ENCODE results near the gene TARBP2.

The TARBP2 gene, protein sequence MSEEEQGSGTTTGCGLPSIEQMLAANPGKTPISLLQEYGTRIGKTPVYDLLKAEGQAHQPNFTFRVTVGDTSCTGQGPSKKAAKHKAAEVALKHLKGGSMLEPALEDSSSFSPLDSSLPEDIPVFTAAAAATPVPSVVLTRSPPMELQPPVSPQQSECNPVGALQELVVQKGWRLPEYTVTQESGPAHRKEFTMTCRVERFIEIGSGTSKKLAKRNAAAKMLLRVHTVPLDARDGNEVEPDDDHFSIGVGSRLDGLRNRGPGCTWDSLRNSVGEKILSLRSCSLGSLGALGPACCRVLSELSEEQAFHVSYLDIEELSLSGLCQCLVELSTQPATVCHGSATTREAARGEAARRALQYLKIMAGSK

DNA sequence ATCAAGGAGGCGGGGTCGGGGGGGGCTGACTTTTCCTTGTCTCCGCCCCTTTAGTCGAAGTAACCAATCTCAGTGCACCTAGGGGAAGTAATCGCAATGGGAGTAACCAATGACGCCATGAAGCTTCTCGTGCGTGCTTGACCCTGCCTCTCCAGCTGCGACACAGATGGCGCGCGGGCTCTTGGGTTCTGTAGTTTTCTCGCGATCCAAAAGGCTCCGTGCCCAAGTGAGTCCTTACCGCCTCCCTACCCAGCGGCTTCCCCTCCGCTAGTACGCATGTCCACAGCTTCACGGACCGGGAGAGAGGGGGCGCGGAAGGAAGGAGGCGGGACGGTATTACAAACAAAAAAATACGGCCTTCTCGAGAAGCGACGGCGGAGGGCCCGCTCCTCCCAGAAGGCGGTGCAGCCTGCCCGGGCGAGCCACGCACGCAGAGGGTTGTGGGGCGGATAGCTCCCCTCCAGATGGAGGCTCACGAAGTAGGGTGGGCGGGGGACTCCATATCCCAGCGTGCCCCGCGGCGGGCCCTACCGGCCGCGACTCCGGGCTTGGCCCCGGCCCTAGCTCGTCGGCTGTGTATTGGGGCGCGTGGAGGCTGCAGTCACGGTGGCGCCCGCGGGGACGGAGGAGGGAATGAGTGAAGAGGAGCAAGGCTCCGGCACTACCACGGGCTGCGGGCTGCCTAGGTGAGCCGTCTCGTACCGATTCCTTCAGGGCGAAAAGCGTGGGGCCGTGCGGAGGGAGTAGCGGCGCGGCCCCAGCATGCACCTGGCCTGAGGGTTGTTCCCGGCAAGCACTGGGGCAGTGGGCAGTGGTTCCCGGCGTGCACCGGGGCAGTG lies at the start of gene TARBP2:
Gene TARBP2 (plus strand): TSS at position 508 of the 839 bp plus-strand sequence. CDS start 126 bp downstream, at position 634.
- peak; percentile 96 to 100 (median 98) for DNase-seq
- intact Hi-C loops (cut with DNase I) = loop anchor here (2.0 kb wide), 1 partner anchor 48 kb away; the partner anchor contains the start of gene PCBP2

DNA sequence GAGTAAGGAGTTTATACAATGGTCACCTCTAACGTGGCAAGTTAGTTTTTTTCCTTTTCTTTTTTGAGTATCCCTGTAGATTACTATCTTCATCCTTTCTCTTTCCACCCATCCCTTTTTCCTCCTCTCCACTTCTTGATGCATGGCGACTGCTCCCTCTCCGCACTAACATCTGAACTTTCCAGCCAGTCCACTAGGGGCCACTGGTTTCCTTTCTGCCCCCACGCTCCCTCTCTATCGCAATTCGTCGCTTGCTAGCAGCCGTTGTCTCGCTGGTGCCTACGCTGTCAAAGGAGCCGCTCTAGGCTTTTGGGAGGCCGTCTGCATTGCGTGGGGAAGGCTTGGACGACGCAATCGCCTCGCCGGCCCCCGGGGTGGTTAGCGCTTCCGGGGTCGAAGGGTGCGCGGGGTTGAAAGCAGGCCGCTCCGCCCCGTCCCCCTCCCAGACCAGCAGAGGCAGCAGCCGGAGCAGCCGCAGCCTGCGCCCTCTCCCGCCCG lies 49.4 kb upstream of the TARBP2 start, which contains the start of gene PCBP2:
Gene PCBP2 (plus strand): TSS at position 442 of the 498 bp plus-strand sequence. CDS start 2,699 bp downstream, outside the sequence.
- intact Hi-C loops (cut with DNase I) = loop anchor here (2.0 kb wide), 1 partner anchor 49 kb away; the partner anchor contains the start of gene TARBP2
- DNase-seq = peak; percentile 97 to 100 (median 99)

DNA sequence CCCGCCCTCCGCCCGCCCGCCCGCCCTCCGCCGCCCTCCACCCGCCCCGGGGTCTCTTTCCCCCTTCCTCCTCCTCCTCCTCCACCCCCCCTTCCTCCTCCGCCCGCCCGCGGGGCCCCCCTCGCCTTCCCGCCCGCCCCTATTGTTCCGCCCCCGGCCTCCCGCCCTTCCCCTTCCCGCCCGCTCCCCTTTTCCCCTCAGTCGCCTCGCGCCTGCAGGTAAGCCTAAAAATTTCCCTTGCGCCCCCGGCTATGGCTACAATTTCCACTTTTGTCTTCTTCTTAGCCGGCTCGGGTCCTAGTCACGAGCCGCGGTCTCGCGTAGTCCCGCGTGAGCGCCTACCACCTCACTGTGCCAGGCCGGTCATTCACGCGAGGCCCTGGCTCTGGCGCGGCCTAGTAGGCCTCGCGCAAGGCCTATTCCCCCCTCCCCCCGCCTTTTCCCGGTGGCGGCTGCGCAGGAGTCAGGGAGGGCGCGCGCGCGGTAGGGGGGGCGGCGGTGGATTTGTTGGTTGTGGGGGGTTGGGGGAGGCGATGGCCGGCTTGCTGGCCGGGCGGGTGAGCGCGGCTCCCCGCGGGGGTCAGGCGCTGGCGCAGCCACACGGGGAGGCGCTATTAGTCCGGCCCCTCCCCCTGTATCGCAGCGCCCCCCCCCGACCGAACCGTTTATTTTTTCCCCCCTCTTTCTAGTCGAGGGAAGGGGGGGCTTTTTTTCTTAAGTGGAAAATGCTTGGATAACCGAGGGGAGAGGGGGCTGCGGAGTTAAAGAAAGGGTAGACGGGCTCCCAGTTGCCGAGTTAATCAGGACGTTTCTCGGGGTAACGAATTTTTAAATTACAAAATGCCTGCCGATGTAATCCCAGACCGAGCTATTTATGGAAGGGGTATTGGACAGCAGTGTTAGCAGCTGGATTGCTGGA lies 48.7 kb upstream of the TARBP2 start:
- intact Hi-C loops (cut with DNase I) = loop anchor here (2.0 kb wide), 1 partner anchor 48 kb away; the partner anchor contains the start of gene TARBP2
- peak; percentile 73 to 97 (median 81) for DNase-seq

DNA sequence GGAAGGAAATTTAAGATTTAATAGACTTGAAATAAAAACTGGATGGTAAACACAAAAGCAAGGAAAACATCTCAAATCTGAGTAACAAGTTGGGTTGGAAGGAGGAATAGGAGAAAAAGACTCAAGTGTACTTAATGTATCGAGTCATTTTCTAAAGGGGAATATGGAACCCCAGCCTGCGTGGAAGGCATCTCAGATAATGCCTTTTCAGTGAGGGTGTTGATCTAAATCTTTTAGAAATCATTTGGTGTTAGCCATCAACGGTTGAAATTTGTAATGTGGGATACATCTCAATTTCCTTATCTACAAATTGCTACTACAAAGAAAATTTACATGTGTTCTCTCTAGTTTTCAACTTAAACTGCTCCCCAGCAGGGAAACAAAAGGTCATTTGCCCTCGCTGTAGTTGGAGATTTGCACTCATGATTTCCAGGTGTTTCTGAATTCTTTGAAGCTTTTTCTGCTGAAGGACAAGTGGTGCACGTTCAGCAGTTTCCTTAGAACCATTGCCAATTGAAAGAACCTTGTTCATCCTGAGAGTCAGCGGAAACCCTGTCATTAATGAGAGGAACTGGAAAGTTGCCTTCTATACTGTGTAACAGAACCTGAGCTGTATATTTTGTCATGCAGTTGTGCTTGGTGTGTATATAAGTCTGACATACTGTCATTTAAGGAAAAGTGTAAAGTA lies 47.0 kb upstream of the TARBP2 start:
- intact Hi-C loops (cut with DNase I) = loop anchor here (2.0 kb wide), 1 partner anchor 47 kb away; the partner anchor contains the start of gene TARBP2
- DNase-seq = no peak

DNA sequence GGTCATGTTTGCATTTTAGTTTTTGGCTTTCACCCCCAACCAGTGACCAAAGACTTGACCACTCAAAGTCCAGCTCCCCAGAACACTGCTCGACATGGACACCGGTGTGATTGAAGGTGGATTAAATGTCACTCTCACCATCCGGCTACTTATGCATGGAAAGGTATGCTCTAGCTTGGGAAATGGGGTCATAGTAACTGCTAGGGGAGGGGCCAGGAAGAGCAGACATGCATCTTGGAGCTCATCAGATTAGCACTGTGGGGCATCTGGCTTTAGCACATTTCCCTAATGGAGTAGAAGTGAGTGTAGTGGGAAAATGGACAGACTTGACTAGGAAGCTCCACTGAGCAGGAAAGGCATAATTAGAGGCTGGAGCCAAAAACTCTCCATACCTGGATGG lies 46.4 kb upstream of the TARBP2 start:
- no peak for DNase-seq
- intact Hi-C loops (cut with DNase I) = no loop called here

DNA sequence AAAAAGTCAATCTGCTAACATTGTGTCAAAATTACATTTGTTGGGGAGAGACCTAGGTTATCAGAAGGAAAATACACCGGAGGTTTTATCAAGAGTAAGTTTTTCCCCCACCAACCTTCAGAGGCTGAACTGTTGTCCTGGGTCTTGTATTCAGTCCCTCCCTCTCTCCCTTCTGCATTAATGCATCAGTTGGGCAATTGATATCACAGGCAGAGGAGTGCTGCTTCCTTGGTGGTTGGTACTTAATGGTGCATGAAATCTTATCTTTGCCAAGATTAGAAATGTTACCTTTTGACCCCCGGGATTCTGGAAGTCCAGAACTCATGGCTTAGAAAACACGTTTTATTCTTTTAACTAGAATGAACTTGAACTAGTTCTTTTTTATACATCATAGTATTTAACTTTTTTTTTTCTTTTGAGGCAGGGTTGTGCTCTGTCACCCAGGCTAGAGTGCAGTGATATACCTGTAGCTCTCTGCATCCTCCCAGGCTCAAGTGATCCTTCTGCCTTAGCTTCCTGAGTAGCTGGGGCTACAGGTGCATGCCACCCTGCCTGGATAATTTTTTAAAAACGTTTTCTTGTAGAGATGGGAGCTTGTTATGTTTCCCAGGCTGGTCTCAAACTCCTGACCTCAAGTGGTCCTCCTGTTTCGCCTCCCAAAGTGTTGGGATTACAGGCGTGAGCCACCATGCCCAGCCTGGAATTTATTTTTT lies 44.3 kb upstream of the TARBP2 start:
- intact Hi-C loops (cut with DNase I) = no loop called here

DNA sequence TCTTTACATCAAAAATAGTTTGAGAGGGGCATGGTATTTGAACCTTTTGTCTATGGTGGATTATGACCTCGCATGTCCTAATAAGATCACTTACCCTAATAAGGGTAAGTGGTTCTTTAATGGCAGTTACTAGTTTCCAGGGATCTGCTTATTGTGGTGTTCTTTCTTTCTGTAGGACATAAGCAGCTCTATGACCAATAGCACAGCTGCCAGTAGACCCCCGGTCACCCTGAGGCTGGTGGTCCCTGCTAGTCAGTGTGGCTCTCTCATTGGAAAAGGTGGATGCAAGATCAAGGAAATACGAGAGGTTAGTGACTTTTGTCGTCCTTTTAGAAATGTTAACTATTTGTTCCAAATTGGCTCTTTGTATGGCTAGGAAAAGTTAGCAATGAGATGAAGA lies 42.0 kb upstream of the TARBP2 start:
- no peak for DNase-seq
- intact Hi-C loops (cut with DNase I) = no loop called here

More for the DNA sequence above, 44.3 kb upstream of the TARBP2 start:
- no peak for DNase-seq

DNA sequence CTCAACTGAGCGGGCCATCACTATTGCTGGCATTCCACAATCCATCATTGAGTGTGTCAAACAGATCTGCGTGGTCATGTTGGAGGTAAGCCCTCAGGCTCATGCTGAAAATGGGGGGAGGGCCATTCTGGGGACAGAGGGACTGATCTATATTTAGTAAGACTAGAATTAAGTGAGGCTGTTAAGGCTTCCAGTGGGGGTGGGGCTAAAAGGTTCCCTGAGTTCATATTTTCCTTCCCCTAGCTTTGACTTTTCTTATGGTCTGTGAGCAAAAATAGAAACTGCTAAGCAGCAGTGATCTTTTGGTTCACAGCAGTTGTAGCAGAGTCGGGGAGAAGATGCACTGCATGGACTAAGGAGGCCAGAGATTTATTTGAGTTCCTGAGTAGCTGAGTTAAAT lies 40.0 kb upstream of the TARBP2 start:
- no peak for DNase-seq
- intact Hi-C loops (cut with DNase I) = no loop called here

DNA sequence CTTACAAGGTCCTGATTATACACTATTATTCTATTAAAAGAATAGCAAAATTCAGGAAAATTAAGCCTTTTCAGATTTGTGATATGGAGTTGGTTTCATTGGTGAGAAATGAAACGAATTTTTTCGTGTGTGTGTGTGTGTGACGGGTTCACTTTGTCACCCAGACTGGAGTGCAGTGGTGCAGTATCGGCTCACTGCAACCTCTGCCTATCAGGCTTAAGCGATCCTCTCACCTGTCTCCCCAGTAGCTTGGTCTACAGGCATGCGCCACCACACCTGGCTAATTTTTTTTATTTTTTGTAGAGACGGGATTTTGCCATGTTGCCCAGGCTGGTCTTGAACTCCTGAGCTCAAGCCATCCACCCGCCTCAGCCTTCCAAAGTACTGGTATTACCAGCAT lies 39.5 kb upstream of the TARBP2 start:
- intact Hi-C loops (cut with DNase I) = no loop called here
- no peak for DNase-seq

DNA sequence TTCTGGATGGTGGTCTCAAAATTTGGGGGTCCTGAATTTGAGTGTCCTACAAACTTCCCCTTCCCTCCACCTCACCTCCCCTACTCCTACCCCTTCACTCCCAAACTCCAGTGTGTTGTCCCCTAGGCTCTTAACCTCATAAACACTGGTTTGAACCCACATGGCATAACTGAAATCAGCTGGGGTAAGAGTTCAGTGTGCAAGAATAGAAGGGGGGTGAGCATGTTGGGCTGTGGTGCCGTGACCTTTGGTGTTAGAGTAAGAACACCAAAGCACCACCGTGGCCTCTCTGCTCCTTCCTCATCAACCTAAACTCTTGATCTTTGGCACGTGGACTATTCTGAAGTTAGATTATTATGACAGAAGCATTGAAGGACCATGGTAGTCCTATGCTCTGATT lies 38.1 kb upstream of the TARBP2 start:
- intact Hi-C loops (cut with DNase I) = no loop called here
- DNase-seq = no peak

DNA sequence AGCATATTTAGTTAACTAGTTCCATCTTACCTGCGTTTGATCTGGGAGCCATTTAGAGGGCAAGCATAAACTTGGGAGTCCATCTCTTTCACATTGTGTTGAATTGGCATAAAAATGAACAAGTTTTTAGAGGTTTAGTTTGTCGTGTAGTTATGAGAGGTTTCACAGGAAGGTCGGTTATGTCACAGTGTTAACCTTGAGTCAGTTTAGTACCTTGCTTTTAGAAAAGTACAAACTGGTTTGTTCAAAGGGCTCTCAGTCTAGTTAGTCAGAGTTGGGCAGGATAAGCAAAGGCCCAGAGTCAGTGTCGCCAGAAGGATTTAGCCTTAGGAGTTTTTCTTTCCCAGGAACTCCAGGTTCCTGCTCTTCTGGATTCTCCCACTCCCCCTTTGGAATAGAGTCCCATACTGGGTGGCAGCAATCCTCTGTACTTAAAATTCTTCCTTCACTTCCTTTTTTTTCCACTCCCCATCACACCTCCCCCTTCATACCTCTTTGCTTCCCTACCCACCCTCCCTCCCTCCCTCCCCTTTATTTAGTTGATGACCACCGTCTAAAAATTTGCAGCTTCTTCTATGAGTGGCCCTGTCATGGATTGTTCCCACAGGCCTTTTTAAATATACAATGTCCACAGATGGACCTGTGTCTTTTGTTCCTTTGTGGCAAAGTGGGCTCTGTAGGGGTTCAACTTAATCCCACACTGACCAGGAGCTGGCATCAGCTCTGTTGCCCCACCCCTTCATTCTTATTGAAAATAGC lies 37.1 kb upstream of the TARBP2 start:
- no peak for DNase-seq
- intact Hi-C loops (cut with DNase I) = no loop called here

DNA sequence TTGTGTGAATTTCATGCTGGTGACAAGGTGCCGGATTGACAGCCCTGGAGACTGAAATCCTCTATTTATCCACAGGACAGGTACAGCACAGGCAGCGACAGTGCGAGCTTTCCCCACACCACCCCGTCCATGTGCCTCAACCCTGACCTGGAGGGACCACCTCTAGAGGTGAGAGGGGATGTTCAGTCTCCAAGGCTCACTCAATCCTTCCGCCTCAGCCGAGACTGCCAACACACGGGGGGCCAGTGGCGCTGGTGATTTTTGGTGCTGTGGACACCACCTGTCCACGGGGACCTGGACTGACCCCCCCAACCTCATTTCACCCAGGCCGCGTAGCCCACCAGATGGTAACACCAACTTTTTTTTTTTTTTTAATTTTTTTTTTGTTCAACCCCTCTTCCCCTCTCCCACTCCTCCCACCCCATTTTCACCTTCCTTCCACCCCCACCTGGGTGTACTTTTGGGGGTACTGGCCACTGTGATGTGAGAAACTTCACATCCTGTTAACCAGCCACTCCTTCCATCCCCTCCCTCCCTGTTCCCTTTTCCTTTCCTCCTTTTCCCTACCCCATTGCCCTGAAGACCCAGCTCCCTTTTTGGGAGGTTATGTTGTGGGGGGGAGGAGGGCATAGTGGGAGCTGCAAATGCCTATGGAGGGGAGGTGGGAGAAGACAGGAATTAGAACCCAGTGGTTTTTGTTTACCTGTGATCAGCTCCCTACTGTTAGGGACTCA lies 36.2 kb upstream of the TARBP2 start:
- DNase-seq = no peak
- intact Hi-C loops (cut with DNase I) = no loop called here

DNA sequence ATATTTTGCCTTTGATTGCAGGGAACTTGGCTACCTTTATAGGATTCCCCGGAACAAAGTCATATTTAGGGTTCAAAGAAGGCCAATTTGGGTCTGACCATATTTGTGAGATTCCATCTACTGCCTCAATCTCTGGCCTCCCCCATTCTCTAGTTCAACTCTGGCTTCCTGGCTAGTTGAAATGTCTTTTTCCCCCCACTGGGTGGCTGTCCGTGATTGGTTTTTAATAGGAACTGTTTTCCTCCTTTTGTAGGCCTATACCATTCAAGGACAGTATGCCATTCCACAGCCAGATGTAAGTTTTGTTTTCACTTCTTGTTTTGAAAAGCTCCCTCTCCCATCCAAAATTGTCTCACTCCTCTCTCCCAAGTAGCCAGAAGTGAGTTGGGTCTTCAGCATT lies 35.4 kb upstream of the TARBP2 start:
- intact Hi-C loops (cut with DNase I) = no loop called here
- DNase-seq = no peak

DNA sequence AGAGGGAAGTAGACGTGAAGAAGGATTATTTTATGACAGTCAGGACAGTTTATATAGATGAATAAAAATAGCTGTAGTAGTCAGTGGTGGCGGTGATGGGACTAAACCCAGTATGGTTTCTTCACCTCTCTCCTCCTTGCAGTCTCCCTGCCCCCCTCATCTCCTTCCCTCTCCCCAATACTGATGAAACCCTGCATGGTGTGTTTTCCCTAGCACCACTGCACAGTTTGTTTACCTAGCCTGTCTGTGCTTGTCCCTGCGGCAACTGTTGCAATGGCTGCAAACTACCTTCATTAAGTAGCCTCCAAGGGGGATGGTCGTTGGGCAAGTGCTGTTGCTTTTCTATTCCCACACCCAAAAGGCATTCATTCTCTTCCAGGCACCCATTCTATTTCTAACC lies 34.4 kb upstream of the TARBP2 start:
- intact Hi-C loops (cut with DNase I) = no loop called here
- no peak for DNase-seq

DNA sequence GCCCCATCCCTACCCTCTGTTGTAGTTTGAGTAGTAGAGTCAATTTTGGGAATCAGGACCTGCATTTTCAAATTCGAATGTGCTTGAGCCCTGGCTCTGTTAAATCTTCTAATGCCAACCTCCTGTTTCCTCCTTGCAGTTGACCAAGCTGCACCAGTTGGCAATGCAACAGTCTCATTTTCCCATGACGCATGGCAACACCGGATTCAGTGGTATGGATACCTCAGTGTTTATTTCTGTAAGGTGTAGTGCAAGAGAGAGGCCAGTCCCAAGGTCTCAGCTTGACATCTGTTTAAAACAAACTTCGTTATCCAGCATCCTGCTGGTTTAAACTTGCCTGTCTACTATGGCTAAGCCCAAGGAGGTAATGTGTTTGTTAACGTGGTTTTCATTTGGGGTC lies 34.0 kb upstream of the TARBP2 start:
- intact Hi-C loops (cut with DNase I) = no loop called here
- no peak for DNase-seq

DNA sequence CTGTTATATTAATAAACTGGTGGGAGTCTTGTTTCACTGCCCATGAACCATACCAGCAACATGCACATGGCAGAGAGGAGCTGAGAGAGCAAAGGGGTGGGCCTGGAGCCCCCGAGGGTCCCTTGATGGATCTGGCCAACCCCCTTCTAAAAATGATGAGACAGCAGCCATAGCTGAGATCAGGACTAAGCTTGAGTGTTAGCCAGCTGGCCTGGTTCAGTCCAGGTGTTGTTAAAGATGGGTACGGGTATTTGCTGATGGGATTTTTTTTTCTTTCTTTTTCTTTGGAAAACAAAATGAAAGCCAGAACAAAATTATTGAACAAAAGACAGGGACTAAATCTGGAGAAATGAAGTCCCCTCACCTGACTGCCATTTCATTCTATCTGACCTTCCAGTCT lies 33.2 kb upstream of the TARBP2 start:
- DNase-seq = no peak
- intact Hi-C loops (cut with DNase I) = no loop called here

DNA sequence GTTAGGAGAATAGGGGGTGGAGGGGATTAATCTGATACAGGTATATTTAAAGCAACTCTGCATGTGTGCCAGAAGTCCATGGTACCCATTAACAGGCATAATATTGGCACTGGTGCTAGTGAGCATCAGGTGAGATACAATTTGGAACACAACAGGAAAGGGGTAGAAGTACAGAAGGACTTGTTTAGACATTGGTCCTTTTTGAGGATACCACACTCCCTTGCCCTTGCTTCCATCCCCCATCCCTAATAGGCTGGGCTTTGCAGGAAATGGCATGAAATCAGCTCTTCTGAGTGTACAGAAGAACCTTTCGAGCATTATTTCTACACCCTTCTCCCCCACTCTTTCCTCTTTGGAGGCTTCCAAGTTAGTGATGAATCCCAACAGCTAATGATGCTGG lies 32.8 kb upstream of the TARBP2 start:
- DNase-seq = no peak
- intact Hi-C loops (cut with DNase I) = no loop called here
